ENCODE measurements around the gene KCNIP4.
"Not testable (repeated sequence)": the region's sequence is repeated elsewhere in the genome, so short reads cannot be mapped to it uniquely, and the experiment has no call there.

The KCNIP4 gene

GRCh38 chr4:20754036-20754435 is 1194.5 kb downstream of the KCNIP4 start:
- CTCF ChIA-PET: no interaction called here
- H3K27ac ChIP-seq: no peak overlapping the region
- POLR2A ChIA-PET (ENCODE audit: low non-redundant PET): no interaction called here
- no peak for TF ChIP-seq CTCF (conservative IDR thresholded peaks at IDR 0.05; ENCODE audit: low read depth)
- no peak for DNase-seq (ENCODE audit: low spot score)

GRCh38 chr4:20752641-20753040 is 1195.9 kb downstream of the KCNIP4 start:
- POLR2A ChIA-PET (ENCODE audit: low non-redundant PET): no interaction called here
- no peak overlapping the region for H3K27ac ChIP-seq
- no peak for TF ChIP-seq CTCF (conservative IDR thresholded peaks at IDR 0.05; ENCODE audit: low read depth)
- no peak for DNase-seq (ENCODE audit: low spot score)
- CTCF ChIA-PET: no interaction called here

GRCh38 chr4:20746000-20746399 is 1202.6 kb downstream of the KCNIP4 start:
- CTCF ChIA-PET; DNase-seq (ENCODE audit: low spot score); POLR2A ChIA-PET (ENCODE audit: low non-redundant PET); H3K27ac ChIP-seq: not testable (repeated sequence)

- CTCF ChIA-PET: no interaction called here
- H3K27ac ChIP-seq: no peak overlapping the region
- no peak for TF ChIP-seq CTCF (conservative IDR thresholded peaks at IDR 0.05; ENCODE audit: low read depth)
- POLR2A ChIA-PET (ENCODE audit: low non-redundant PET): no interaction called here
- DNase-seq (ENCODE audit: low spot score): no peak
Observed at GRCh38 chr4:20735931-20736330, 1212.6 kb downstream of the KCNIP4 start.

GRCh38 chr4:20724915-20725314 is 1223.7 kb downstream of the KCNIP4 start:
- no peak for TF ChIP-seq CTCF (conservative IDR thresholded peaks at IDR 0.05; ENCODE audit: low read depth)
- no peak for DNase-seq (ENCODE audit: low spot score)
- POLR2A ChIA-PET (ENCODE audit: low non-redundant PET): no interaction called here
- H3K27ac ChIP-seq: no peak overlapping the region
- CTCF ChIA-PET: no interaction called here

GRCh38 chr4:20723463-20723862 is 1225.1 kb downstream of the KCNIP4 start:
- no peak for TF ChIP-seq CTCF (conservative IDR thresholded peaks at IDR 0.05; ENCODE audit: low read depth)
- DNase-seq (ENCODE audit: low spot score): no peak
- ChIA-PET POLR2A (ENCODE audit: low non-redundant PET) (no interaction called here), CTCF (no interaction called here)
- no peak overlapping the region for H3K27ac ChIP-seq

- no peak overlapping the region for H3K27ac ChIP-seq
- DNase-seq (ENCODE audit: low spot score): peak; percentile 40
- TF ChIP-seq CTCF (conservative IDR thresholded peaks at IDR 0.05; ENCODE audit: low read depth): no peak
- ChIA-PET CTCF (interaction anchor here (0.6 kb wide), 1 partner anchor 1075 kb away, joined by 4 read pairs; no protein-coding TSS in a partner anchor), POLR2A (ENCODE audit: low non-redundant PET) (no interaction called here)
Observed at GRCh38 chr4:20723019-20723418, 1225.6 kb downstream of the KCNIP4 start.
